ENCODE measurements around the gene COX4I2.

COX4I2 gene

GRCh38 chr20:31637660-31638059 lies at the start of gene COX4I2:
Gene COX4I2 (plus strand): TSS chr20:31637912. CDS start chr20:31639018, 1,106 bp downstream.
- no peak for DNase-seq (ENCODE audit: low spot score)

GRCh38 chr20:31590717-31591225 lies 46.9 kb upstream of the COX4I2 start:
- in situ Hi-C loops (cut with MboI; ENCODE audit: low sequenced_read_pairs, unreplicated experiment), result no loop called here
- DNase-seq (ENCODE audit: low spot score), result no peak
- no peak for TF ChIP-seq CTCF (IDR thresholded peaks at IDR 0.05; ENCODE audit: borderline replicate concordance, control extremely low read depth, extremely low read depth, insufficient read depth, missing control alignments)

More at GRCh38 chr20:31637660-31638059, at the start of gene COX4I2:
- no peak for TF ChIP-seq CTCF (IDR thresholded peaks at IDR 0.05; ENCODE audit: borderline replicate concordance, control extremely low read depth, extremely low read depth, insufficient read depth, missing control alignments)
- in situ Hi-C loops (cut with MboI; ENCODE audit: low sequenced_read_pairs, unreplicated experiment), result no loop called here

- in situ Hi-C loops (cut with MboI; ENCODE audit: low sequenced_read_pairs, unreplicated experiment), result no loop called here
- TF ChIP-seq CTCF (IDR thresholded peaks at IDR 0.05; ENCODE audit: borderline replicate concordance, control extremely low read depth, extremely low read depth, insufficient read depth, missing control alignments), result no peak
- DNase-seq (ENCODE audit: low spot score), result no peak
Measured at GRCh38 chr20:31593221-31594001, 44.3 kb upstream of the COX4I2 start.

- DNase-seq (ENCODE audit: low spot score), result no peak
- in situ Hi-C loops (cut with MboI; ENCODE audit: low sequenced_read_pairs, unreplicated experiment), result no loop called here
- TF ChIP-seq CTCF (IDR thresholded peaks at IDR 0.05; ENCODE audit: borderline replicate concordance, control extremely low read depth, extremely low read depth, insufficient read depth, missing control alignments), result no peak
Measured at GRCh38 chr20:31594002-31594557, 43.6 kb upstream of the COX4I2 start.

- TF ChIP-seq CTCF (IDR thresholded peaks at IDR 0.05; ENCODE audit: borderline replicate concordance, control extremely low read depth, extremely low read depth, insufficient read depth, missing control alignments), result no peak
- in situ Hi-C loops (cut with MboI; ENCODE audit: low sequenced_read_pairs, unreplicated experiment), result no loop called here
- no peak for DNase-seq (ENCODE audit: low spot score)
Measured at GRCh38 chr20:31594558-31595379, 42.9 kb upstream of the COX4I2 start.

- in situ Hi-C loops (cut with MboI; ENCODE audit: low sequenced_read_pairs, unreplicated experiment), result no loop called here
- no peak for TF ChIP-seq CTCF (IDR thresholded peaks at IDR 0.05; ENCODE audit: borderline replicate concordance, control extremely low read depth, extremely low read depth, insufficient read depth, missing control alignments)
- DNase-seq (ENCODE audit: low spot score), result no peak
Measured at GRCh38 chr20:31595380-31595653, 42.4 kb upstream of the COX4I2 start.
